ENCODE results near the gene GH1.
"Not testable (repeated sequence)": the region's sequence is repeated elsewhere in the genome, so short reads cannot be mapped to it uniquely, and the experiment has no call there.

GH1 gene

GRCh38 chr17:63927464-63928171 lies 9.0 kb upstream of the GH1 start:
- no peak for TF ChIP-seq CTCF (IDR thresholded peaks at IDR 0.05)
- Histone ChIP-seq H3K4me3 (no peak overlapping the region), H3K27me3 (peaks cover 0 to 7% of the 10 kb centered on the region in 2 donors), H3K36me3 (no peaks in the 10 kb centered on the region), H3K9me3 (no peaks in the 10 kb centered on the region), H3K4me1 (peaks cover 0 to 6% (median 0%) of the 10 kb centered on the region in 4 donors), H3K27ac (no peak overlapping the region)
- intact Hi-C loops (cut with DNase I; ENCODE audit: low total_unique reads) = loop anchor here (10.0 kb wide), 1 partner anchor 97 kb away; the partner anchor contains the start of gene ICAM2
- no peak for DNase-seq

- no peak for DNase-seq
- H3K27ac ChIP-seq = no peak overlapping the region
- H3K36me3 ChIP-seq = no peaks in the 10 kb centered on the region
- H3K4me1 ChIP-seq = peaks cover 0 to 6% (median 0%) of the 10 kb centered on the region in 4 donors
- TF ChIP-seq CTCF (IDR thresholded peaks at IDR 0.05) = no peak
- no peaks in the 10 kb centered on the region for H3K9me3 ChIP-seq
- no peak overlapping the region for H3K4me3 ChIP-seq
- no peaks in the 10 kb centered on the region for H3K27me3 ChIP-seq
- intact Hi-C loops (cut with DNase I; ENCODE audit: low total_unique reads) = loop anchor here (10.0 kb wide), 1 partner anchor 99 kb away; the partner anchor contains the start of gene ICAM2
Measured at GRCh38 chr17:63926164-63926563, 7.5 kb upstream of the GH1 start.

- no peaks in the 10 kb centered on the region for H3K36me3 ChIP-seq
- no peaks in the 10 kb centered on the region for H3K27me3 ChIP-seq
- intact Hi-C loops (cut with DNase I; ENCODE audit: low total_unique reads) = loop anchor here (10.0 kb wide), 1 partner anchor 99 kb away; the partner anchor contains the start of gene ICAM2
- H3K9me3 ChIP-seq = no peaks in the 10 kb centered on the region
- H3K27ac ChIP-seq = no peak overlapping the region
- peaks cover 0 to 6% (median 0%) of the 10 kb centered on the region in 4 donors for H3K4me1 ChIP-seq
- DNase-seq = no peak
- no peak for TF ChIP-seq CTCF (IDR thresholded peaks at IDR 0.05)
- H3K4me3 ChIP-seq = no peak overlapping the region
Measured at GRCh38 chr17:63925615-63926014, 7.0 kb upstream of the GH1 start.

- not testable (repeated sequence) for H3K4me1 ChIP-seq, H3K36me3 ChIP-seq
- intact Hi-C loops (cut with DNase I; ENCODE audit: low total_unique reads) = loop anchor here (10.0 kb wide), 1 partner anchor 102 kb away; the partner anchor contains the start of gene ICAM2
Measured at GRCh38 chr17:63922402-63922801, 3.8 kb upstream of the GH1 start.

GRCh38 chr17:63920779-63921178 lies 2.1 kb upstream of the GH1 start:
- not testable (repeated sequence) for H3K4me3 ChIP-seq, H3K27ac ChIP-seq, H3K4me1 ChIP-seq, H3K36me3 ChIP-seq, H3K9me3 ChIP-seq, DNase-seq
- H3K27me3 ChIP-seq = peaks cover 0 to 17% of the 10 kb centered on the region in 2 donors
- intact Hi-C loops (cut with DNase I; ENCODE audit: low total_unique reads) = loop anchor here (10.0 kb wide), 1 partner anchor 104 kb away; the partner anchor contains the start of gene ICAM2

More at GRCh38 chr17:63922402-63922801, 3.8 kb upstream of the GH1 start:
- peaks cover 0 to 17% of the 10 kb centered on the region in 2 donors for H3K27me3 ChIP-seq
- DNase-seq, H3K4me3 ChIP-seq, H3K9me3 ChIP-seq, H3K27ac ChIP-seq: not testable (repeated sequence)

- not testable (repeated sequence) for H3K4me1 ChIP-seq, H3K36me3 ChIP-seq, H3K4me3 ChIP-seq, H3K27ac ChIP-seq, DNase-seq, H3K9me3 ChIP-seq
- intact Hi-C loops (cut with DNase I; ENCODE audit: low total_unique reads) = loop anchor here (10.0 kb wide), 1 partner anchor 105 kb away; the partner anchor contains the start of gene ICAM2
- H3K27me3 ChIP-seq = peaks cover 0 to 17% of the 10 kb centered on the region in 2 donors
Measured at GRCh38 chr17:63920050-63920449, 1.4 kb upstream of the GH1 start.

- H3K36me3 ChIP-seq = no peaks in the 10 kb centered on the region
- no peaks in the 10 kb centered on the region for H3K4me1 ChIP-seq
- no peaks in the 10 kb centered on the region for H3K9me3 ChIP-seq
- H3K27ac ChIP-seq = no peak overlapping the region
- H3K27me3 ChIP-seq = peaks cover 0 to 17% of the 10 kb centered on the region in 2 donors
- peak in 1 of 2 donors; percentile 54 for DNase-seq
- intact Hi-C loops (cut with DNase I; ENCODE audit: low total_unique reads) = no loop called here
- TF ChIP-seq CTCF (IDR thresholded peaks at IDR 0.05) = peak; percentile 77 to 83
- H3K4me3 ChIP-seq = no peak overlapping the region
Measured at GRCh38 chr17:63919311-63919723, 678 bp upstream of the GH1 start.
